ENCODE measurements around the gene MDFI.

GRCh38 chr6:41674231-41675000 lies 36.1 kb downstream of the MDFI start:
- TF ChIP-seq CTCF (IDR thresholded peaks at IDR 0.05) (no peak), POLR2A (IDR thresholded peaks at IDR 0.05) (no peak)
